Osteoblast (primary cell): Measurements from ENCODE around the gene ZDHHC24. TPM values are rescaled to one million over a fixed set of nuclear protein-coding genes. Genes with fewer than 3 reads are reported as not detected.
"Not testable (repeated sequence)": the region's sequence is repeated elsewhere in the genome, so short reads cannot be mapped to it uniquely, and the experiment has no call there.

Experiments
- DNase-seq: peaks from one replicate; pipeline ENCODE4 v3.0.0; 2011; ENCODE audit warnings: low spot score, mixed read lengths; ENCODE audit not compliant: insufficient read length; ENCODE audit errors: missing footprints
- H2AFZ ChIP-seq: 2 replicates; pipeline ENCODE4 v1.6.0; 2011; ENCODE audit warnings: mild to moderate bottlenecking, low read length
- H3K27ac ChIP-seq: 2 replicates; pipeline ENCODE4 v1.5.1; 2011; ENCODE audit warnings: mild to moderate bottlenecking, low read depth, low read length, moderate library complexity
- H3K27me3 ChIP-seq: 2 replicates; pipeline ENCODE4 v1.6.0; 2012; ENCODE audit warnings: mild to moderate bottlenecking, control low read depth, inconsistent platforms, low read length, moderate library complexity; ENCODE audit not compliant: insufficient read depth
- H3K36me3 ChIP-seq: 2 replicates; pipeline ENCODE4 v1.5.1; 2011; ENCODE audit warnings: mild to moderate bottlenecking, low read length, control low read depth, moderate library complexity; ENCODE audit not compliant: insufficient read depth
- H3K4me1 ChIP-seq: 2 replicates; pipeline ENCODE4 v1.5.1; 2011; ENCODE audit warnings: mild to moderate bottlenecking, low read length, control low read depth, moderate library complexity; ENCODE audit not compliant: insufficient read depth
- H3K4me2 ChIP-seq: 2 replicates; pipeline ENCODE4 v1.6.0; 2011; ENCODE audit warnings: mild to moderate bottlenecking, low read length; ENCODE audit not compliant: insufficient read depth
- H3K4me3 ChIP-seq: fragments of 200-600 bp; sonication (generic); 3 replicates; pipeline ENCODE4 v1.5.1; 2012; ENCODE audit warnings: mild to moderate bottlenecking, low read length, inconsistent platforms; ENCODE audit not compliant: insufficient read depth
- H3K79me2 ChIP-seq: 2 replicates; pipeline ENCODE4 v1.6.0; 2012; ENCODE audit warnings: mild to moderate bottlenecking, low read length, control low read depth, inconsistent platforms; ENCODE audit not compliant: insufficient read depth
- H3K9me3 ChIP-seq: 2 replicates; pipeline ENCODE4 v1.5.1; 2011; ENCODE audit warnings: low read depth, low read length, control low read depth
- H4K20me1 ChIP-seq: 2 replicates; pipeline ENCODE4 v1.6.0; 2012; ENCODE audit warnings: mild to moderate bottlenecking, low read length, control low read depth; ENCODE audit not compliant: insufficient read depth
- total RNA-seq: library from RNA; depleted of rRNA; stranded (reverse); fragments of >200 nt; gene quantifications from 2 replicates; pipeline ENCODE4 v1.2.3, GENCODE V29; 2012
- TF ChIP-seq, protein P1 (sequence below): IDR thresholded peaks from 2 replicates; pipeline ENCODE4 v1.5.1; 2011; ENCODE audit warnings: mild to moderate bottlenecking, low read depth, low read length, moderate library complexity; ENCODE audit errors: extremely low read depth

Gene ZDHHC24
- total RNA-seq, 1 donor, result 10.5 TPM

DNA sequence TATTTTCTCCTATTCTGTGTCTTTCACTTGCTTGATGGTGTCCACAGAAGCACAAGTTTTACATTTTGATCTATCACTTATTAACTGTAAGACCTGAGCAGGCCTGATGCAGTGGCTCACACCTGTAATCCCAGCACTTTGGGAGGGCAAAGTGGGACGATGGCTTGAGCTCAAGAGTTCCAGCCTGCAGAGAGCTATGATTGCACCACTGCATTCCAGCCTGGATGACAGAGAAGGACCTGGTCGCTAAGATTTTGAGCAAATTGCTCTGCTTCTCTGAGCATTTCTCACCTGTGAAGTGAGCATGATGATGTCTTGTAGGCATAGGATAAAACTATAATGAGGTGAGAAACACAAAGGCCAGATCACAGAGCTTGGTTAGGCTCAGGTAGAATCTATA is 40.3 kb upstream of the ZDHHC24 start:
- Histone ChIP-seq H3K4me3 (no peak overlapping the region), H3K9me3 (no peaks in the 10 kb centered on the region), H3K27me3 (no peaks in the 10 kb centered on the region), H3K4me2 (no peak overlapping the region), H4K20me1 (no peaks in the 10 kb centered on the region), H3K79me2 (no peaks in the 10 kb centered on the region), H3K27ac (no peak overlapping the region), H2AFZ (no peak overlapping the region), H3K4me1 (peaks cover under 1% of the 10 kb centered on the region), H3K36me3 (no peaks in the 10 kb centered on the region)
- TF ChIP-seq, protein P1, sequence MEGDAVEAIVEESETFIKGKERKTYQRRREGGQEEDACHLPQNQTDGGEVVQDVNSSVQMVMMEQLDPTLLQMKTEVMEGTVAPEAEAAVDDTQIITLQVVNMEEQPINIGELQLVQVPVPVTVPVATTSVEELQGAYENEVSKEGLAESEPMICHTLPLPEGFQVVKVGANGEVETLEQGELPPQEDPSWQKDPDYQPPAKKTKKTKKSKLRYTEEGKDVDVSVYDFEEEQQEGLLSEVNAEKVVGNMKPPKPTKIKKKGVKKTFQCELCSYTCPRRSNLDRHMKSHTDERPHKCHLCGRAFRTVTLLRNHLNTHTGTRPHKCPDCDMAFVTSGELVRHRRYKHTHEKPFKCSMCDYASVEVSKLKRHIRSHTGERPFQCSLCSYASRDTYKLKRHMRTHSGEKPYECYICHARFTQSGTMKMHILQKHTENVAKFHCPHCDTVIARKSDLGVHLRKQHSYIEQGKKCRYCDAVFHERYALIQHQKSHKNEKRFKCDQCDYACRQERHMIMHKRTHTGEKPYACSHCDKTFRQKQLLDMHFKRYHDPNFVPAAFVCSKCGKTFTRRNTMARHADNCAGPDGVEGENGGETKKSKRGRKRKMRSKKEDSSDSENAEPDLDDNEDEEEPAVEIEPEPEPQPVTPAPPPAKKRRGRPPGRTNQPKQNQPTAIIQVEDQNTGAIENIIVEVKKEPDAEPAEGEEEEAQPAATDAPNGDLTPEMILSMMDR, result no peak
- DNase-seq, result no peak

GRCh38 chr11:66585447-66585846 is 39.6 kb upstream of the ZDHHC24 start:
- not testable (repeated sequence) for H3K4me2 ChIP-seq, H3K4me3 ChIP-seq, H4K20me1 ChIP-seq, H3K36me3 ChIP-seq, H3K4me1 ChIP-seq, H3K27me3 ChIP-seq, H3K79me2 ChIP-seq, H3K27ac ChIP-seq, H2AFZ ChIP-seq, H3K9me3 ChIP-seq, DNase-seq

DNA sequence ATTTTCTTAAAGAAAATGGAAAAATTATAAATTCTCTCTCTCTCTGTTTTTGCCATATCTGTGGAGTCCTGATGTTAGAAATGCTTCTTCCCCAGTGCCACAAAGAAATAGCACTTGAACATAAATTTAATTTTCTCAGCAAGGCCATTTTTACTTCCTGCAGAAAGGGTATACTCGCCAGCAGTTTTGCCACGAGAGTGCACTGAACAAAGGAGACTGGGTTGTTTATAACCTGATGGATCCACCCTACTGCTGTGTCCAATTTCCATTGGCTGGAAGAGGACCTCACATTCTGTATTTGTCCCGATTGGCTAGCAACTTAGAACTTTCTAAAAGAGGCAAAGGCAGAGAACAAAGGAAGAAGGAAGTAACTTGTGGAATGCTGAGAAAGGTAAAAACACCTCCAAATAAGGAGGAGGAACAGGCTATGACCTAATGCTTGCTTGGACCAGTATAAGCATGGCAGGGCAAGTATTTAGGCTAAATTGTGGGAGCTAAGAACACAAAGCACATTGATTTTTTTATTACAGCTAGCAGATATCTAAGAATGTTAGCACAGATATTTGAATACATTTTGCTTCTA is 36.8 kb upstream of the ZDHHC24 start:
- not testable (repeated sequence) for H3K4me3 ChIP-seq

GRCh38 chr11:66581261-66581660 is 35.4 kb upstream of the ZDHHC24 start:
- H3K4me2 ChIP-seq, result no peak overlapping the region
- H3K9me3 ChIP-seq, result no peaks in the 10 kb centered on the region
- no peak overlapping the region for H3K27ac ChIP-seq
- no peaks in the 10 kb centered on the region for H3K27me3 ChIP-seq
- no peaks in the 10 kb centered on the region for H3K79me2 ChIP-seq
- TF ChIP-seq, protein P1, result no peak
- H3K4me3 ChIP-seq, result no peak overlapping the region
- peaks cover 9% of the 10 kb centered on the region for H3K4me1 ChIP-seq
- H4K20me1 ChIP-seq, result no peaks in the 10 kb centered on the region
- peak; percentile 8 for DNase-seq
- H2AFZ ChIP-seq, result no peak overlapping the region
- no peaks in the 10 kb centered on the region for H3K36me3 ChIP-seq

More for the DNA sequence above, 36.8 kb upstream of the ZDHHC24 start:
- DNase-seq, H3K9me3 ChIP-seq, H3K4me2 ChIP-seq, H3K4me1 ChIP-seq, H4K20me1 ChIP-seq, H3K36me3 ChIP-seq, H3K27me3 ChIP-seq, H2AFZ ChIP-seq, H3K79me2 ChIP-seq, H3K27ac ChIP-seq: not testable (repeated sequence)

DNA sequence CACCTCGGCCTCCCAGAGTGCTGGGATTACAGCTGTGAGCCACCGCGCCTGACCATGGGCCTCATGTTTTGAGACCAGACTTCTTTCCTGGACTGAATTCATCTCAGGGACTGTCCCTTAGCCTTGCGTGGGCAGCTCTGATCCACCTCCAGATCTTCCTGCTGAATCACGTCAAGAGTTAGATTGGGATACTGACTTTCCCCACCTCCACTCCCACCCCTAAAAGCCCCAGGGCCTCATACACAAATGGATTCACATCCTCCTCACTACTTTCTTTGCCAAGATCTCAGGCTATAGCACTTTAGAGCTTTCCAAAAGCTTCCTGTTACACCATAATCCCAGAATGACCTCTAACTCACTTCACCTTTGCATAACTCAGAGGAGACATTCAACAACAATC is 35.0 kb upstream of the ZDHHC24 start:
- no peaks in the 10 kb centered on the region for H4K20me1 ChIP-seq
- no peak overlapping the region for H3K4me2 ChIP-seq
- H3K4me3 ChIP-seq, result no peak overlapping the region
- peaks cover 9% of the 10 kb centered on the region for H3K4me1 ChIP-seq
- H3K79me2 ChIP-seq, result no peaks in the 10 kb centered on the region
- no peak overlapping the region for H2AFZ ChIP-seq
- TF ChIP-seq, protein P1, result no peak
- peak; percentile 81 for DNase-seq
- H3K27ac ChIP-seq, result no peak overlapping the region
- H3K36me3 ChIP-seq, result no peaks in the 10 kb centered on the region
- H3K27me3 ChIP-seq, result no peaks in the 10 kb centered on the region
- H3K9me3 ChIP-seq, result no peaks in the 10 kb centered on the region
